HepG2 (cell line): ENCODE results near the gene PXYLP1. TPM values are rescaled to one million over a fixed set of nuclear protein-coding genes. Genes with fewer than 3 reads are reported as not detected.

Experiments used
- ATAC-seq: fragments of 200-7000 bp; cut with Tn5 transposase; 3 replicates; pipeline ENCODE4 v1.9.1; 2020; ENCODE audit warnings: mild to moderate bottlenecking, moderate library complexity
- BruUV-seq: library from RNA; stranded (reverse); fragments of 400-500 nt; replicated peaks from 2 replicates; lab custom pipeline; 2021; lab: Mats Ljungman, UMichigan
- CTCF ChIA-PET: fragments of 300-600 bp; formaldehyde crosslinking; extraction: SDS; loops from one replicate; lab custom pipeline; 2021; ENCODE audit warnings: low total read pairs, inconsistent platforms, low intra/inter-chr PET ratio; lab: Yijun Ruan, JAX
- POLR2A ChIA-PET: fragments of 350-600 bp; sonication (Branson Sonifier 250); formaldehyde crosslinking; loops from one replicate; lab custom pipeline; 2020; ENCODE audit warnings: antibody characterized with exemption, inconsistent platforms; lab: Yijun Ruan, JAX
- DNase-seq: peaks from one replicate; pipeline ENCODE4 v3.0.0-alpha.2; 2015; ENCODE audit warnings: low spot score
- FAIRE-seq: peaks from 3 replicates; lab custom pipeline; 2011; peaks lifted over from hg19 to GRCh38; lab: Jason Lieb, UNC
- H2AFZ ChIP-seq: one replicate; pipeline ENCODE4 v1.6.1; 2011; ENCODE audit warnings: low read length, inconsistent platforms
- H3K27ac ChIP-seq: fragments of 300-600 bp; 3 replicates; pipeline ENCODE4 v1.8.0; 2011; ENCODE audit warnings: mixed run types, mild to moderate bottlenecking, mixed read lengths, low read length, inconsistent platforms; ENCODE audit not compliant: insufficient read depth; ENCODE audit errors: extremely low read length
- H3K27me3 ChIP-seq, 2 experiments: fragments of 200-600 bp in 1 of 2; 2 replicates in 1 of 2; 3 replicates in 1 of 2; pipeline versions ENCODE4 v1.6.0 to v1.8.0; 2011; ENCODE audit warnings: low read length in 2 of 2, mild to moderate bottlenecking in 2 of 2, moderate library complexity in 2 of 2, inconsistent platforms in 1 of 2; ENCODE audit not compliant: insufficient read depth in 2 of 2, control insufficient read depth in 1 of 2
- H3K36me3 ChIP-seq, 2 experiments: fragments of 200-600 bp in 1 of 2; replicated peaks in 1 of 2; 2 replicates in 1 of 2; 3 replicates in 1 of 2; pipeline versions ENCODE4 v1.5.1 to v1.8.0; 2011; ENCODE audit warnings: low read length in 2 of 2, inconsistent platforms in 1 of 2; ENCODE audit not compliant: insufficient read depth in 2 of 2, control insufficient read depth in 1 of 2
- H3K4me1 ChIP-seq: 2 replicates; pipeline ENCODE4 v1.5.1; 2012; ENCODE audit warnings: low read length, inconsistent platforms; ENCODE audit not compliant: insufficient read depth
- H3K4me2 ChIP-seq: 2 replicates; pipeline ENCODE4 v1.6.0; 2011; ENCODE audit warnings: low read depth, low read length, inconsistent platforms
- H3K4me3 ChIP-seq, 3 experiments: fragments of 200-600 bp in 1 of 3; sonication (generic), shearing (Covaris generic) in 1 of 3; replicated peaks in 1 of 3; 2 replicates each; pipeline ENCODE4 v1.5.1; 2011 to 2016; ENCODE audit warnings: low read length in 3 of 3, inconsistent platforms in 2 of 3, low read depth in 2 of 3, mild to moderate bottlenecking in 2 of 3, control low read depth in 1 of 3, mixed read lengths in 1 of 3; ENCODE audit not compliant: insufficient read depth in 1 of 3
- H3K79me2 ChIP-seq: one replicate; pipeline ENCODE4 v1.6.1; 2011; ENCODE audit warnings: low read length, inconsistent platforms; ENCODE audit not compliant: insufficient read depth
- H3K9ac ChIP-seq: 2 replicates; pipeline ENCODE4 v1.6.0; 2011; ENCODE audit warnings: mild to moderate bottlenecking, low read depth, low read length, inconsistent platforms; ENCODE audit not compliant: insufficient read depth
- H3K9me3 ChIP-seq: 2 replicates; pipeline ENCODE4 v1.5.1; 2012; ENCODE audit warnings: mild to moderate bottlenecking, low read length
- H4K20me1 ChIP-seq: 2 replicates; pipeline ENCODE4 v1.6.0; 2011; ENCODE audit warnings: inconsistent platforms, mild to moderate bottlenecking, low read length, moderate library complexity; ENCODE audit not compliant: insufficient read depth
- FUBP1 ChIP-seq: sonication (generic); formaldehyde crosslinking; IDR thresholded peaks from 2 replicates; pipeline ENCODE4 v1.5.1; 2020; ENCODE audit warnings: missing genetic modification reagents, mild to moderate bottlenecking, borderline replicate concordance
- KAT2B ChIP-seq: fragments of 150-350 bp; IDR thresholded peaks from 2 replicates; pipeline ENCODE4 v1.6.1; 2014; ENCODE audit warnings: low read depth, low read length, borderline replicate concordance
- KAT7 ChIP-seq: IDR thresholded peaks from 2 replicates; pipeline ENCODE4 v1.6.1; 2018; ENCODE audit warnings: borderline replicate concordance, missing compliant biosample characterization
- KLF12 ChIP-seq: sonication (generic); formaldehyde crosslinking; IDR thresholded peaks from 2 replicates; pipeline ENCODE4 v1.4.0; 2020; ENCODE audit warnings: missing genetic modification reagents, borderline replicate concordance
- KMT2B ChIP-seq: IDR thresholded peaks from 2 replicates; pipeline ENCODE4 v1.6.1; 2016; ENCODE audit warnings: missing genetic modification reagents, missing compliant biosample characterization
- PITX1 ChIP-seq: sonication (generic); formaldehyde crosslinking; IDR thresholded peaks from 2 replicates; pipeline ENCODE4 v1.5.1; 2020; ENCODE audit warnings: mild to moderate bottlenecking, missing genetic modification reagents
- TGIF2 ChIP-seq: IDR thresholded peaks from 2 replicates; pipeline ENCODE4 v1.6.1; 2016; ENCODE audit warnings: control low read depth, missing compliant biosample characterization
- TRAFD1 ChIP-seq: sonication (generic); formaldehyde crosslinking; IDR thresholded peaks from 2 replicates; pipeline ENCODE4 v1.5.1; 2020; ENCODE audit warnings: missing genetic modification reagents, mild to moderate bottlenecking, borderline replicate concordance
- ZC3H4 ChIP-seq: sonication (generic); formaldehyde crosslinking; IDR thresholded peaks from 2 replicates; pipeline ENCODE4 v1.4.0; 2020; ENCODE audit warnings: missing genetic modification reagents, borderline replicate concordance
- ZFP90 ChIP-seq: sonication (generic); formaldehyde crosslinking; IDR thresholded peaks from 2 replicates; pipeline ENCODE4 v1.8.0; 2022; ENCODE audit warnings: missing genetic modification reagents, mild to moderate bottlenecking, inconsistent platforms, borderline replicate concordance
- ZNF136 ChIP-seq: sonication (generic); formaldehyde crosslinking; IDR thresholded peaks from 2 replicates; pipeline ENCODE4 v1.8.1; 2022; ENCODE audit warnings: low read depth, mild to moderate bottlenecking, moderate library complexity, missing genetic modification reagents
- ZNF160 ChIP-seq: sonication (generic); formaldehyde crosslinking; IDR thresholded peaks from 2 replicates; pipeline ENCODE4 v1.8.0; 2022; ENCODE audit warnings: mild to moderate bottlenecking, inconsistent platforms, missing genetic modification reagents
- ZNF205 ChIP-seq: IDR thresholded peaks from 2 replicates; pipeline ENCODE4 v1.6.1; 2018; ENCODE audit warnings: missing biosample characterization, missing genetic modification reagents
- ZNF230 ChIP-seq: sonication (generic); formaldehyde crosslinking; IDR thresholded peaks from 2 replicates; pipeline ENCODE4 v1.4.0; 2020; ENCODE audit warnings: mild to moderate bottlenecking, missing genetic modification reagents
- ZNF720 ChIP-seq: sonication (generic); formaldehyde crosslinking; IDR thresholded peaks from 2 replicates; pipeline ENCODE4 v1.4.0; 2020; ENCODE audit warnings: missing genetic modification reagents
- ZNF766 ChIP-seq: sonication (generic); formaldehyde crosslinking; IDR thresholded peaks from 2 replicates; pipeline ENCODE4 v1.5.0; 2020; ENCODE audit warnings: missing genetic modification reagents, borderline replicate concordance
- ZSCAN25 ChIP-seq: sonication (generic); formaldehyde crosslinking; IDR thresholded peaks from 2 replicates; pipeline ENCODE4 v1.8.0; 2022; ENCODE audit warnings: mild to moderate bottlenecking, missing genetic modification reagents
- WGBS: methylation state at CpG from one replicate; pipeline ENCODE4 v1.1.6; 2017; ENCODE audit warnings: low lambda C conversion rate; 5-methylcytosine and 5-hydroxymethylcytosine counted together
- in situ Hi-C: cut with HindIII; loops from 2 replicates; pipeline ENCODE4 v1.10.0; 2017; ENCODE audit warnings: low pct_unique_long_range_greater_than_20kb; ENCODE audit not compliant: extremely low pct_ligation_motif_present
- intact Hi-C: fragments of 100-400 bp; cut with micrococcal nuclease; formaldehyde crosslinking; loops from one replicate; pipeline ENCODE4 v1.10.0; 2022; ENCODE audit not compliant: unreplicated experiment
- polyA plus RNA-seq, 8 experiments: library from polyadenylated mRNA; depleted of rRNA in 3 of 8; stranded (reverse) in 7 of 8; unstranded in 1 of 8; fragments of >200 nt; fragmentation: Illumina TruSeq in 4 of 8; extraction: Trizol in 4 of 8; gene quantifications; 2 replicates each; pipeline versions ENCODE4 v1.2.1 to v1.2.3, GENCODE V29; 2011 to 2016; ENCODE audit warnings: low read depth in 4 of 8, missing spikeins in 1 of 8, mixed read lengths in 1 of 8; ENCODE audit not compliant: insufficient read depth in 1 of 8
- total RNA-seq, 5 experiments: library from RNA; depleted of rRNA; stranded (reverse); fragments of >200 nt; fragmentation: Illumina TruSeq; extraction: Trizol; gene quantifications; 2 replicates each; pipeline ENCODE4 v1.2.3, GENCODE V29; 2016; ENCODE audit warnings: low read depth in 1 of 5
- TF ChIP-seq, protein P1 (sequence below): sonication (generic); formaldehyde crosslinking; IDR thresholded peaks from 2 replicates; pipeline ENCODE4 v1.5.0; 2020; ENCODE audit warnings: missing genetic modification reagents, mild to moderate bottlenecking, borderline replicate concordance

The PXYLP1 gene
- total and polyA plus RNA-seq, 2 of the 13 experiments (the other 11 are each of a cell fraction or from before 2014, with no cell fraction given): 4.9 to 8.1 TPM

DNA sequence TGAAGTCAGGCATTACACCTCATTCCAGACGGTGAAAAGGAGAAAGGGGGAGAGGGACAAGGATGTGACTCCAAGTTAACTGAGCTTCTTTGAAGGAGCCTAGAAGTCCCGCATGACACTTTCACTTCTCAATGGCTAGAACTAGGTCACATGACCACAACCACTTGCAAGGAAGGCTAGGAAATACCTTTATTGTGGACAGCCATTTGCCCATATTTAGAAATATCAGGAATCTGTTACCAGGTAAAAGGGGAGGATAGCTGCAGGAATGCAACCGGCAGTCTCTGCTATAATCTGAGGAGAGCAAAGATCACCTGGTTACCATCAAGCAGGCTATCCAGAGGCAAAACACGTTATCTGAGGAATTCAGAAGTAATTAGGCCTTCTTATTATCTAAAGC, 28.9 kb upstream of the PXYLP1 start:
- H3K27me3 ChIP-seq: peaks cover 0 to 2% of the 10 kb centered on the region in 2 experiments; a peak in 2 of 5 replicates
- H3K9ac ChIP-seq: no peak overlapping the region
- H3K4me1 ChIP-seq: no peaks in the 10 kb centered on the region
- in situ Hi-C loops: no loop called here
- H2AFZ ChIP-seq: no peak overlapping the region
- no peak overlapping the region for H3K4me3 ChIP-seq
- intact Hi-C loops: no loop called here
- POLR2A ChIA-PET: no interaction called here
- H3K27ac ChIP-seq: no peak overlapping the region
- H3K79me2 ChIP-seq: no peaks in the 10 kb centered on the region
- FAIRE-seq (no peak), ATAC-seq (no peak), DNase-seq (no peak)
- CTCF ChIA-PET: no interaction called here
- no peaks in the 10 kb centered on the region for H4K20me1 ChIP-seq
- no TSS peak for BruUV-seq
- no peak overlapping the region for H3K4me2 ChIP-seq
- no peak for TF ChIP-seq KAT2B
- no peak for TF ChIP-seq ZSCAN25
- TF ChIP-seq ZNF766: no peak
- TF ChIP-seq TGIF2 (CRISPR knock-in tag): no peak
- no peak for TF ChIP-seq TRAFD1
- no peak for TF ChIP-seq ZFP90
- no peaks in the 10 kb centered on the region for H3K9me3 ChIP-seq
- no peaks in the 10 kb centered on the region for H3K36me3 ChIP-seq
- 19% methylated on average over 4 of the region's 4 CpGs for WGBS

- DNase-seq: no peak
- Histone ChIP-seq H3K79me2 (no peaks in the 10 kb centered on the region), H3K9me3 (no peaks in the 10 kb centered on the region), H2AFZ (no peak overlapping the region), H3K27ac (no peak overlapping the region), H3K36me3 (no peaks in the 10 kb centered on the region), H4K20me1 (no peaks in the 10 kb centered on the region), H3K27me3 (peaks cover 0 to 2% of the 10 kb centered on the region in 2 experiments; a peak in 2 of 5 replicates), H3K4me3 (no peak overlapping the region), H3K4me1 (no peaks in the 10 kb centered on the region), H3K4me2 (no peak overlapping the region), H3K9ac (no peak overlapping the region)
- intact Hi-C loops: no loop called here
- in situ Hi-C loops: no loop called here
- POLR2A ChIA-PET: no interaction called here
- no TSS peak for BruUV-seq
- 7% methylated on average over 4 of the region's 4 CpGs for WGBS
- FAIRE-seq: no peak
- ATAC-seq: no peak
- CTCF ChIA-PET: no interaction called here
- TF ChIP-seq ZNF136: no peak
- no peak for TF ChIP-seq ZNF160
- TF ChIP-seq ZNF230 (CRISPR knock-in tag): no peak
- TF ChIP-seq FUBP1 (CRISPR knock-in tag): no peak
- TF ChIP-seq, protein P1, sequence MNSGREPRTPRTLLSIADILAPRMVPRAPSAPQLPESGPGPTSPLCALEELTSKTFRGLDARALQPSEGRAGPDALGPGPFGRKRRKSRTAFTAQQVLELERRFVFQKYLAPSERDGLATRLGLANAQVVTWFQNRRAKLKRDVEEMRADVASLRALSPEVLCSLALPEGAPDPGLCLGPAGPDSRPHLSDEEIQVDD: no peak
- no peak for TF ChIP-seq KAT7
- no peak for TF ChIP-seq KLF12 (CRISPR knock-in tag)
- no peak for TF ChIP-seq ZNF205 (CRISPR knock-in tag)
- TF ChIP-seq ZC3H4: no peak
- TF ChIP-seq PITX1 (CRISPR knock-in tag): no peak
- TF ChIP-seq KMT2B (CRISPR knock-in tag): no peak
- TF ChIP-seq ZNF720 (CRISPR knock-in tag): no peak
Observed at GRCh38 chr3:141203866-141204265, 27.8 kb upstream of the PXYLP1 start.
